GM11168 (cell line): ENCODE measurements around the gene LEKR1.
"Not testable (repeated sequence)": the region's sequence is repeated elsewhere in the genome, so short reads cannot be mapped to it uniquely, and the experiment has no call there.

Source experiments
- in situ Hi-C: fragments of 300-500 bp; cut with MboI; formaldehyde crosslinking; loops from one replicate; pipeline ENCODE4 v1.12.0; 2022; ENCODE audit warnings: low sequenced_read_pairs; ENCODE audit not compliant: unreplicated experiment

The LEKR1 gene

DNA sequence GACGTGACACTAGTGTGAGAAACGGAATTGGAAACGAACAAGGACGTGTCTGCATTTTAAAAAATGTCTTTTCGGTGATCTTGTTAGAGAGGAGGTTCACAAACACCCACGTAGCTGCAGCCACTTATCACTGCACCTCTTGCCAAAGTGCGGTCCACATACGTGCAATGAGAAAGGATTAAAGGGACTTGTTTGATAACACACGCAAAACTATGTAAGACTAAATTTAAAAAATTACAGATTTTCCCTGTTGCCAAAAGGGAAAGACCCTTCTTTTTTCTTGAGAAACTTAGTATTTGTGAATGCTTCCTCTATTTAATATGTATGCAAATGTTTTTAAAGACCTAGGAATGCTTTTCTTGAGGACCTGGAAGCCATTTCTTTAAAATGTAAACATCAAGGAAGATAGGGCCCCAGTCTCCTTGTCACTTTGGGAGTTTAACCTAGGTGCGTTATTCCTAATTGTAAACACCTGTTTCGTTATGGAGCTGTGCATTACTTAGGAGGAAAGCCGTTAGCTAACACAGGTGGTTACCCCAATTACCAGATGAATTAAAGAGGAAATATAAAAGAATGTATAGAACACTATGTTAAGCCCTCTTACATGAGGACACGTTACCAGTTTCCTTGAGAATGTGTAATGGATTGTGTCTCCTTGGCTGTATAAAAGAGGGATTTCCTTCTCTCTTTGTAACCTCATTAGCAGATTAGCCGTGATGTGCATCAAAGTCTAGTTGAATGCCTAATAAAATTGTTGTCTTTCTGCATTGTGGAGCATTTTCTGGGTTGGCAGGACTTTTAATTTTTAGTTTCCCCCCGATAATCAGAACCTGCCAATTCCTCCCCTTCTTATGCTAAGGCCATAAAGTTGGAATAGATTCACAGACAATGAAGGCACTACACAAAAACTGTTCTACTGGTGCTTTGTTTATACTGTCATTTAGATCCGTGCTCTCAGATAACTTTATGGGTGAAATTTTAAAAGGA is 1.0 kb downstream of the LEKR1 start:
- in situ Hi-C loops: loop anchor here (10.0 kb wide), 1 partner anchor 248 kb away; no protein-coding TSS in a partner anchor

DNA sequence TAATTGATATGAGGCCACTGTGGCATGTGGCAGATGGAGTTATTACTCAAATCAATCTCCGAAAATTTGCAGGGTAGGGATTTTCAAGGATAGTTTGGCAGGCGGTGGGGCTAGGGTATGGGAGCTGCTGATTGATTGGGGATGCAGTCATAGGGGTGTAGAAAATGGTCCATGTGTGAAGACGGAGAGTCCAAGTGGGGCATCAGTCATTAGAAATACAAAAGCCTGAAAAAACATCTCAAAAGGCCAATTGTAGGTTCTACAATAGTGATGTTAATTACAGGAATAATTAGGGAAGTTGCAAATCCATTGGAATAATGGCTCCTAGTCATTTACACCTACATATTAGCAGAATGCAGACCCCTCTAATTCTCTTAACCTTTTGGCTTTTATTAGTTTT is 4.9 kb downstream of the LEKR1 start:
- in situ Hi-C loops: no loop called here

DNA sequence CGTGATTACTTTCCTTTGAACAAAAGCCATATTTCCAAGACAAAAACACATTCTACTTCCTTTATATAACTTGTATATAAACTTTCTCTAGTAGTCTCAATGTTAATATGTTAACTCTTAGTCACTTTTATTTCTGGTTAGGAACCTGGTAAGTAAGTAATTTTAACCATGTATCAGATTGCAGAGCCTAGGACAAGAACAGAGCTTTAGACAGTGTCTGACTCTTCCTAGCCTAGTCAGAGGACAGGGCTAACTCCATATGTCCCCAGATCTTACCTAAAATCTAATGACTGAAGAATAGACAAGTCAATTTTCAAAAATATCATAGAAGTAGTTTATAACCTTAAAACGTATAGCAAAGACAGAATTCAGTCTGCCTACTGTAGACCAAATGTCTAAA is 8.3 kb downstream of the LEKR1 start:
- in situ Hi-C loops: no loop called here

GRCh38 chr3:156834962-156835535 is 8.9 kb downstream of the LEKR1 start:
- in situ Hi-C loops: no loop called here

DNA sequence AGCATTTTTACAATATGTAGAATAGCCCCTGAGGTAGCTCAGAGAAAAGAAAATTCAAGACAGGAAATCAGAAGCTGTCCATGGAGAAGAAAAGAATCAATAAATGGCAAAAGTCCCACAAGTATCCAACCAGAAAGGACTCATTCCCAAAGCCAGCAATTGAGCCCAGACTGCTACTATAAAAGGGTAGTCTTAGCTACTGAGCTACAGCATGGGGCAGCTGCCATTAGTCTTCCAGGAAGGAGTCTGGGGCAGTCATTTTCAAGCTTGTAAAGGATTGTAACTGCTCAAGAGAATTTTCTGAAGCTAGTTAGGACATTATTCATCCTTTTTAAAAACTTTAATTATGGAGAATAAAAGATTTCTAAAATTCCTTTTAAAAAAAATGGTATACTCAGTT is 10.5 kb downstream of the LEKR1 start:
- in situ Hi-C loops: no loop called here

- in situ Hi-C loops: no loop called here
Observed at GRCh38 chr3:156837115-156837514, 11.0 kb downstream of the LEKR1 start.

GRCh38 chr3:156838035-156838434 is 11.9 kb downstream of the LEKR1 start:
- in situ Hi-C loops: no loop called here

DNA sequence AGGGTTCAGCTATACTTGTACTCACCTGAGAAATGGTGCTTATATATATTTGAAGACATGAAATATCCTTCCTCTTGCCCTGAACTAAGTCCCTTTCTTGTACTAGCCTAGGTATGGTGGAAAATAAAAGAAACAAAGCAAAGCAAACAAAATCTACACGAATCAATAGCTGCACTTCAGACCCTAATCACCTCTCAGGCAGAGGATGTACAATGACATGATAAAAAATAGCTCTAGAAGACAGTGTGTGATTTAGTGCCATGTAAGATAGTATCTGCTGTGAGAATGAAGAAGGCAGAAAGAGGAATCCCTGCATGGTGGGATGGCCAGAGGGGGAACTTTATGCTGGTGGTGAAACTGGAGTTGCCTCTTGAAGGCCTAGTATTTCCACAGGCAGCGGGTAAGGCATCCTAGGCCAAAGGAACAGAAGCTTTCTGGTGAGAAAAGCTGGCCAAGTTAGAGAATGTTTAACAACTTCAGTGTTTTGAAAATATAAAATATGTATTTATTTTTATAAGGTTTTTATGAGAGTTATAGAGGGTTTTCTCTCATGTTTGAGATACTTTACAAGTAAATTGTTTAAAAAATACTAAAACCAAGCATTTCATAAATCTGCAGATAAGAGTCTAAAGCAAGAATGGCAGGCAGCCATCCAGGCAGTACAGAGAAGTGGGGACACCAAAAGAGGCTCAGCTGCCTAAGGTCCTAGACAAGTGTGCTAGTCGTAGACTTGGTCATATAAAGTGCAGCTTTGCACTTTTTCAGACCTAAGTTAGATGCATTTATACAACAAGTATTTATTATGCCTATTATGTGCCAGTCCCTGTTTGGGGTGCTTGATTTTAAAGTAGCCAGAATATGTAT is 14.9 kb downstream of the LEKR1 start:
- in situ Hi-C loops: no loop called here

- in situ Hi-C loops: no loop called here
Observed at GRCh38 chr3:156843071-156843808, 17.1 kb downstream of the LEKR1 start.

- in situ Hi-C loops: no loop called here
Observed at GRCh38 chr3:156847752-156848448, 21.7 kb downstream of the LEKR1 start.

- in situ Hi-C loops: no loop called here
Observed at GRCh38 chr3:156859578-156859977, 33.4 kb downstream of the LEKR1 start.

GRCh38 chr3:156860873-156861272 is 34.7 kb downstream of the LEKR1 start:
- in situ Hi-C loops: no loop called here

DNA sequence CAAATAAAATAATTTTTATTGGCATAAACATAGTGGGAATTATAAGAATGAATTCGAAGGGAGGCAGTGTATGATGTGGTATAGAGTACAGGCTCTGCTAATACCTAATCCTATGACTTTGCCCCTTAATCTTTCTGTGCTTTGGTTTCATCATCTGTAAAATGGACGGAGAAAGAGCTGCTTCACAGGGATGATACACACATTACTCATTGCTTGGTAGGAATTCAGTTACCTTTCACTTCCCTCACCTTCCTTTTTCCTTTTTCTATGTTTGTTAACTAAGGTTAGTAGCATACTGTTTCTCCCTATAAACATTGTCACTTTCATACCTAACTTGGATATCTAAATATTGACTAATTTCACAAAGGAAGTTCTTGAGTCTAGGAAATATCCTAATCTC is 36.2 kb downstream of the LEKR1 start:
- in situ Hi-C loops: no loop called here

DNA sequence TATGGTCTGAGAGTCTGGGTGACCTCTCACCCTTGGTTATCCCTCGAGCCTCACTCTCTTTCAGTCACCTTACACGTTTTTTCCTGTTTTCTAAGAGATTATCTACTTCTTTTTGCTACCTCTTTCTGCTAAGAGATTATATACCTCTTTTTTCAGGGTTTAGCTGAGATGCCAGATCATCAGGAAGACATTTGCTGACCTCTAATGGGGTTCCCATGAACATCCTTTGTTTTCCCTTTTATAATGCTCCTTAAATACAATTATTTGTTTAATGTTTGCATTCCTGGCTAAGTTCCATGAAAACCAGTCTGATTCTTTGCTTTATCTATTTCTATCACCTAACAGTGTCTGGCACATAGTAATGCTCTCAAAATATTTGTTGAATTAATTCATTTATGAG is 39.6 kb downstream of the LEKR1 start:
- in situ Hi-C loops: no loop called here

DNA sequence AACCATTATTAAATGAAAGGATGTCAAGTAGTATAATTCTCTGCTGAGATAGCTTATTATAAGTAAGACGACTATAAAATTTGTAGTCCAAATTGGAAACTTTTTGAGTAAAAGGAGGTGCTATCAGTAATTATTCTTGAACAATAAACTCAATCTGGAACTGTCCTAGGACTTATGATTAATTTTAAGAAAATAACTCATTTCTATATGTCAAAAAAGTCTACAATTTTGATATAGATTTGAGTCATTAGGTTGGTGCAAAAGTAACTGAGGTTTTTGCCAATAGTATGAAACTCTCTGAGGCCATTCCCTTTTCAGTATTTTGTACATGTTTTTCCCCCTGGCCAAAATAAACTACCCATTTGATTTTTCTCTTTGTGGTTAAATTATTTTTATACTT is 41.0 kb downstream of the LEKR1 start:
- in situ Hi-C loops: no loop called here

DNA sequence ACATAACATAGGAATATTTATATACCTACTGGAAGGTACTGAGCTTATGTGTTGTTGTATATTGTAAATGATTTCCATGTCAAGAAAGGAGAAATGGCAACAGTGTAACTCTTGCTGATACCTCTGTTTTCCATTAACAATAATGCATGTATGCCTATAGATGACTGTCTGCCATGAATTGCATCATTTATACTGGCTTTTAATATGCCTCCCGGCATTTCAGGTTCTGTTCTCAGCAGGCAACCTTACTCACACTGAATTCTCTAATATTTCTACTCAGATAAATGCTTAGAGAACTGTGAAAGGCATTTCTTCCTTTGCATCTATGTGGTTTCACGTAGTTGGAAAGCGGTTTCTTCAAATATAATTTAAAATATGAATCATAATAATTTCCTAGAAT is 41.8 kb downstream of the LEKR1 start:
- in situ Hi-C loops: no loop called here

GRCh38 chr3:156873906-156874305 is 47.8 kb downstream of the LEKR1 start:
- in situ Hi-C loops: no loop called here

GRCh38 chr3:156879491-156879890 is 53.3 kb downstream of the LEKR1 start:
- in situ Hi-C loops: not testable (repeated sequence)

DNA sequence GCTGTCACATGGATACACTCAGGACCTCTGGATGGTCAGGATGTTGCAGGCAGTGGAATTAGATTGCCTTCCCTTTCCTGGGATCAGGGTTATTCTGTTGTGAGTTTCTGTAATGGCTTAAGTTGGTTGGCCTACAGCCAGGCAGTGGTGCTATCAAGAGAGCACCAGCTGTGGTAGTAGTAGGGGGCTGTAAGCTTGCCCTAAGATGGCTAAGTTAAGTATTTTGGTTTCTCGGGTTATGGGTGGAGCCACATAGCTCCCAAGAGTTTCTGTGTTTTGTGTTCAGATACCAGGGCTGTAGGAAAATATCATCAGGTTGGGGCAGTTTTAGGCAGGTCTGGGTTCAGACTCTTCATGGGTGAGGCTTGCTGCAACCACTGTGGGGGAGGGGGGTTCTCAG is 59.6 kb downstream of the LEKR1 start:
- in situ Hi-C loops: no loop called here
